GM19463 (cell line): Measurements from ENCODE around the gene DICER1.

Source experiments
- ATAC-seq: cut with Tn5 transposase; IDR thresholded peaks from one replicate; pipeline ENCODE4 v1.9.1; 2021; ENCODE audit warnings: mild to moderate bottlenecking, moderate library complexity; ENCODE audit not compliant: unreplicated experiment

DICER1 gene

DNA sequence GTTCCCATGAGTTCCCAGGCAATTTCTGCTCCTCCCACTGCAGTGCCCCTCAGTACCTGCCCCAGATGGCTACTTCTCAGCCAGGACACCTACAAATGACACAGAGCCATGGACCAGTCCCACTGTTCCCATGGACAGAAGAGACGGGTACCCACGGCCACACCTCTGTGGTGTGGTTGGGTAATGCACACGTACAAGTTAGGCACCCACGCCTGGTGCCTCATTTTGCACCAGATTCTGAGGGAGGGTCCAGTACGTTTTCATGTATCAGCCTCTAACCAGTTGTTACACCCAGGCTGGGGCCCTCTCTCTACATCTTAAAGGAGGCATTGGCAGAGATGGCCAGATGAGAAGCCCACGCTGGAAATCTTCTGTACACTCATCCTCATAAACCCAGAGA is 114.0 kb downstream of the DICER1 start:
- no peak for ATAC-seq

DNA sequence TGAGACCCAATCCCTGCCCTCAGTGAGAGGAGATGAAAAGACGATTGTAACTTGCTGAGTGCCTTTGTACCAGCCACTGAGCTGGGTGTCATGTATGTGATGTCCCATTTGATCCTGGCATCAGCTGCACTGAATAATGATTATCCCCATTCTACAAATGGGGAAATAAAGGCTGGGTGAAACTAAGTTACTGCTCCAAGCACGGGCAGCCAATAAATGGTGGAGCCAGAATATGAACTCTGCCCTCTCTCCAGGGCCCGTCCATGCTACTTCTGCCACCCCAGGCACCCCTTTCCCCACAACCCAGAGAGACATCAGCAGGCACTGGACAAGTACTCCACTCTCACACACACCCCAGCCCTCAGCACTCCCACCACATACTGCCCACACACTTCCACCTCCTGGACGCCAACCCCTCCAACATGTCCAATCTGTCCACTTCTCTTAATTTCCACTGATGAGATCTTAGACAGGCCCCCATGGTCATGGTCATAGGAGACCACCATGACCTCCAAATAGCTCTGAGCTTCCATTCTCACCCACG is 115.8 kb downstream of the DICER1 start:
- no peak for ATAC-seq

DNA sequence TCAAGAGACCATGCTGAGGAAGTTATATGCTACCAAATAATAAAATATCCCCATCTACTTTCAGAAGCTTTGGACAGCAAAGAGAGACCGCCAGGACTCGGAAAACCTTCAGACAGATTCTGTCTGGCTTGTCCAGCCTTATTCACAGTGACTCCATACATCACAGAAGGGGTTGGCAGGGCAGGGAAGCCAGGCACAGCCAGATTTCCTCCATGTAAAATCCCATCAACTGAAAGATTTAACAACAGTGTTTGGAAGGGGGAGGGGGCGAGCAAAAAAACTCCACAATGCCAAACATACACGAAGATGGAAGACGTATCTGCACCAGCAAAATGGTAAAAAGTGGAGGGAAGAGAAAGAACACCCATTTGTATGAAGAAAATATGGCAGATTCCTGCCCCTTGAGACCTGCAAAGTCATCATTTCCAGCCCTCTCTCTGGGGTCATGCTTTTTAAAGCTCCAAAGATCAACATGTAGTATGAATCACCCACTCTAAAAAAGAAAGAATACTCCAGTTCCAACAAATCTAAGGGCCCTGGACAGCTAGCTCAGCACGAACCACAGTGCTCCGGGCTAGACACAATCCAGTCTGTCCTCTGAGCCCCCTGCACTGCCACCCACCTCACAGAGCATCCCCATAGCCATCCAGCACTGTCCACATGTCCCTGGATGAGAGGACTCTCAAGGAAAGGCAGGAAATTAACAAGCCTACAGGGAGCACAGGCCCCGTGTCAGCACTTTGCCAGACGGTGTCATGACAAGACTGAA is 116.4 kb downstream of the DICER1 start:
- ATAC-seq = no peak

DNA sequence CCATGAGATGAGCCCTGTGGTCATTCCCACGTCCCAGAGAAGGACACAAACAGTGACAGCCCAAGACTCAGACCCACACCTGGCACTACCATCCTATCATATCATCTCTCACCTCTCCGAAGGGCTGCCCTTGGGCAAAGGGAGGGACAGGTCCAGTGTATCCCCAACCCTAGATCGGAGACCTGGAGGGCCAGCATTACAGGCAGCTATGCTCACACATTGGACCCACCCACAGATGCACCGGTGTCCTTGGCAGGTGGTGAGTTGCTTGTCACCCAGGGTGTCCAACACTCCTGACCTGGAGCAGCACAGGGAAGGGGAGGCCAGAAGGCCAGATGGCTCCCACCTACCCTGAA is 117.4 kb downstream of the DICER1 start:
- ATAC-seq = no peak

DNA sequence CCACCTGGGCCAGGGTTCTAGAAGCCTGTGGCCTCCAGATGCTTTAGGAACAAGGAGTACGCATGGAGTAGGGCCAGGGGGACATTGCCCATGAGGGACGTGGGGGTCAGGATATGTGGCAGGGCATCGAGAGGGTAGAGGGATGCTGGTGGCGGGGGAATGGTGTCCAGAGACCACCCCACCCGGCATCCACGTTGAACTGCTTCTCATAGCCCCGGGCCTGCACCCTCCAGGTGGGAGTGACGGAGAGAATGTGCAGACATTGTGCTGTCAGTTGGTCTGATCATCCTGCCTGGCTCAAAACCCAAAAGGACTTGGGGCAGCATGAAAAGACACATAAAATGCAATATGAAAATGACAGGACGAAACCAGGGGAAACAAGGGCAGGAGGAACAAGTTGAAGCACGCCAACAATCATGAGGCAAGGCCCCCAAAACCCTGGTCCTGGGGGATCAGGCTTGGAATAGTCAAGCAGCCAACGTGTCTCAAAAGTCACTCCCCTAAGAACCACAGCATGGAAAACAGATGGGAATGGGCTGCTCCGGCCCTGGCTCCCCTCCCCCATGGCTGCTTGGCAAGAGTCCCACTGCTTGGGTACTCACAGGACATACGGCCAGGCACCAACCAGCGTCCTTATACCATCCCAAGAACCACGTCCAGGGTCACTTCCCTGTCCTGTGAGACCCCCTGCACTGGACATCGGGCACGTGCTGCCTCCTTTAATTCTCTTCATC is 117.9 kb downstream of the DICER1 start:
- ATAC-seq = no peak

DNA sequence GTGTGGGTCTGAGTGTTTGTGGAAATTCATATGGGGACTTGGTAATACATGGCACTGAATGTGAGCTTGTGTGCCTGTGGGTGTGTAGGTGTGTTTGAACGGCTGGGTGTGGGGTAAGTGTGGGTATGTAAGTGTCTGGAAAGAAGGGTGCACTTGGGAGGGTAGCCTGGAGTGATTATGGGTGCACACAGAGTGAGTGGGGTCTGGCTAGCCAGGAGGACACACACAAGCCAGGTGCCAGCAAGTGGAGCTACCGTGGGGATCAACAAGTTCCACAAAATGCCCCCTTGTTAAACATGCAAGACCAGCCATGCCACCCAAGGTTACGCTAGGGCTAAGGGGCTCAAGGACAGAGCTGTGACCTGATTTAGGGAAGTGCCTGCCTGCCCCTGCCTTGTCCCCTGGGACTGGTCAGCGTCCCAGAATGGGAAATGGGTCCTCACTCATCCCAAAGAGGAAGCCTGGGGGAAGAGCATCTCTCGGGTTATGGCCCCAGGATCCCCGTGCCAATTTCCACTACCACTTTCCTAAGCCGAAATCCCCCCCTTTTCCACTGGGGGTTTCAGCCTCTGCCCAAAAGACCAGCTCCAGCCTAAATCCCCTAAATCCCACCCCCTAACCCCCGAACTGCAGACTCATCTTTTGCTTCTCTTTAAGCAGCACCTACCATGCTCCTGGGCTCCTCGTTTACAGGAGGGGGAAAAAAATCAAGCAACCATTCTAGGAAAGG is 118.6 kb downstream of the DICER1 start:
- no peak for ATAC-seq

DNA sequence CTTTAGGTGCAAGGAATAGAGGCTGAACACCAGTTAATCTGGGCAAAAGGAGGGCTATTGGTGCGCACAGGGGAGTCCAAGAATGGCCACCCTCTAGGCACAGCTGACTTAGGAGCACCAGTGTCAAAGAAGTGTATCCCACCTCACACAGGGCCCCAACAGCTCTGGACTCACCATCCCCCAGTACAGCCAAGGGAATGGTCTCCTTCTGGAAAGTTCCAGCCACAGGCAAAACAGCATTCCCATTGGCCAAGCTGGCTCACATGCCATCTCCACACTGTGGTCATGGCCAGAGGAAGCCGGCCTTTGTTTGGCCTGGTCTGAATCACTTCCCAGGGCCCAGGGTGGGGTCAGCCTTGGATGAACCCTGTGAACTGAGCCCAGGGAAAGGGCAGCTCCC is 120.1 kb downstream of the DICER1 start:
- ATAC-seq = no peak
